Stromal cell of bone marrow (primary cell): ENCODE results near the gene LNPK.
"Not testable (repeated sequence)": the region's sequence is repeated elsewhere in the genome, so short reads cannot be mapped to it uniquely, and the experiment has no call there.

Experiments
- DNase-seq: peaks from one replicate; pipeline ENCODE4 v3.0.0-alpha.2; 2012; ENCODE audit warnings: low read depth

LNPK gene

DNA sequence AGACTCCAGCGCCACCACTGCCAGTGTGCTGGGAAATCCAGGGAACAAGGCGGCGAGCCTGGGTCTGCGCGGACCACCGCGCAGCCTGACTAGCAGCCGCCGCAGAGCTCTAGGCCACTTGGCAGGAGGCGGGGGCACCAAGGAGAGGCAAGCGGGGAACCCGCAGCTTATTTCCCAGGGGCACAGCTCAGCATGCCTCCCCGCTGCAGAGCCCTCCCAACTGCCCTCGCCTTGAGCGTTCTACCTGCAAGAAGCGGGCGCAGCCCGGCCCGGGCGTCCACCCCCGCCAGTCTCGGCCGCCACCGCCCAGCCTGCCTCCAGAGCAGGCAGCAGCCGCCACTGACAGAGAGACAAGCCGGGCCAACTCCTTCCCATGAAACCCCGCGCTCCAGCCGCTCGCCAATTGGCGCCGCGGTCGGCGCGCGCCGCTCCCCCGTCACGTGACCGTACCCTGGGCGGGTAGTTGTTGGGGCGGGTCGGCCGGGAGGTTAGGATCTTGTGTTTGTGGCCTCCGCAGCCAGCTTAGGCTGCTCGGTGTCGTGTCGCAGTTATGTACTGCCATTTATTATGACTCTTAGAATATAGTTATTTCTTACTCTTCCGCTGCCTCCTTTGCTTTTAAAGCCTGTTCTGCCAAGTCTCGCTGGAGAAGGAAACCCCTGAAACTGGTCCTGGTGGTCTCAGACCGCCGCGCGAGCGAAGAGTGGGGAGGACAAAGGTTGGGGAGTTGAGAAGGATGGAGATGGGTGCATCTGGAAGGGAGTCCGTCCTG is at the start of gene LNPK:
LNPK (minus strand) TSS at position 352 of the 772 bp plus-strand sequence. CDS start 6,683 bp downstream, outside the sequence.
- peak; percentile 83 for DNase-seq

- no peak for DNase-seq
Observed at GRCh38 chr2:176039375-176039774, 37.3 kb upstream of the LNPK start.

DNA sequence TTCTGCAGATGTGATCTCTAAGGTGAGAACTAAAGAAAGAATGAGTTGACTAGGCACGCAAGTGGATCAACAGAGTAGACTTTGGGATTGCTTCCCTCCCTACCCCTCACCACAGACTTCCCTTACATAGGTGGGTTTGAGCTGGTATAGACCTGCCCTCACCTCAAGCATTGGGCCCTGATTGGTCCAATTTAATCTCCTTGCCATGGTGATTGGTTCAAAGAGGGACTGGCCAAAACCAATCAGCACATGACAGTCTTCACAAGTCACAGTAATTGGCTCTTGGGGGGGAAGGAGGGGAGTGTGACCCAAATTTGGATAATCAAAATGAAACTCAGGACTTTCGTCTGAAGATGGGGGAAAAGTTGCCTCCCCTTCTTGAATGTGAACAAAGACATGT is 36.6 kb upstream of the LNPK start:
- DNase-seq, result no peak

GRCh38 chr2:176035013-176035691 is 33.1 kb upstream of the LNPK start:
- no peak for DNase-seq

DNA sequence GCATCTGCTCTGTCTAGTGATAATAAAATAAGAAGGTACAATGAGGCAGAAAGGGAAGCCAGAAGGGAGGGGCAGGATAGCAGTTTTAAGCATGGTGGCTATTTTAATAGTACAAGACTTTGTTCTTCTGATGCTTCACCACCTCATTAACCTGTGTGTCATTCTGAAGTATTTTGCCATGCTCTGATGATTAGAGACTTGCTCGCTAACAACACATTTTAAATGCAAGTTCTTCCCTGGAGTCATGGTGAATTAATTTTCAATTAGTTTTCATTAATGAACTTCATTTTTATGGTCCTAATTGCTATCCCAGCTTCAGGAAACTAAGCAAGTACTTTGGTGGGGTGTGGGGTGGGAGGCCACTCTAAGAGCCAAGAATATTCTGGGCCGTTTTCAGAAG is 25.7 kb upstream of the LNPK start:
- no peak for DNase-seq

DNA sequence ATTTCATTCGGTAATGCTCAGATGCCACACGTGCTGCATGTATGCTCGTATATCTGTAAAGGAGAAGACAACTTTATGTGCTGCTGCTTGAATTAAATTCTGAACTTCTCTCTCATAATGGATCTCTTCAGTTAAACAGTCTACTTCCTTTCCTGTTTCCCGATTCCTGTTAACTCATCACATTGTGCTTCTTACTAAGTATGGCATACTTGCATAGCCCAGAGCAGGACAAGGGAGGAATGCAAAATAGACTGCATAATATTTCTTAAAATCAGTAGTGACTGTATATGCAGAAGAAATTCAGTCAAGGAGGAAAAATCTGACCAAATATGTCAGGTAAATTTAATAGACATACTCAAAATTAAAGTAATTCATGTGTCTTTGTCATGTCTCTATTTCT is 23.9 kb upstream of the LNPK start:
- no peak for DNase-seq

GRCh38 chr2:176024083-176024482 is 22.0 kb upstream of the LNPK start:
- no peak for DNase-seq

DNA sequence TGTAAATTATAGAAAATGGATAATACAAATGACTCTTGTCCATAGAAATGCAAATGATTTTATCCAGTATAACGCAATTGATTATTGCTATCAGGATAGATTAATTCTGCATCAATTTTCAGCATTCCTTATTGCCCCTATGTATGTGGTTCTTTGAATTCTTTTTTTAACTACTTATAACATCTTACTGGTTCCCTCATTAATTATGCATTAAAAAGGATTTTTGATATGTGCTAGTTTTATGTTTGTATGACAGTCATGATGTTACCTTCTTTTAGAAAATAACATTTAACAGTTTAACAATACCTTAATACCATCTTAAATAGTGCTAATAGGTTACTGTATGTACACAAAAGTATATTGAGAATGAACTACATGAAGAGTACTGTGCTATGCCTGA is 20.0 kb upstream of the LNPK start:
- no peak for DNase-seq

- no peak for DNase-seq
Observed at GRCh38 chr2:176020400-176020799, 18.3 kb upstream of the LNPK start.

DNA sequence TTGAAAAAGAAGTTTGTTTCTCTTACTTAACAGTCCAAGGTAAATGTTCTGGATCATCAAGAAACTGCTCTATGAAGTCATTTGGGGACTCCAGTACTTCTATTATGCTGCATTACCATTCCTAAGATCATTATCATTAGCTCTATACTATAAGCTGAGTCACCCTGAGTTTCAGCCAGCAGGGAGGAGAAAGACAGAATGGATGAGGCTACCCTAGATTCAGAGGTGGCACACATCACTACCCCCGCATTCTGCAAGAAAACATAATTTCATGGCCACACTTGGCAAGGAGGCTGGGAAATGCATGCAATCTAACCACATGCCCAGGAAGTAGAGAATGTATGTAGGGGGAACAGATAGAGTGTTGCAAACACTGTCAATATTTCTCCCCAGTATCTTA is 16.6 kb upstream of the LNPK start:
- no peak for DNase-seq

DNA sequence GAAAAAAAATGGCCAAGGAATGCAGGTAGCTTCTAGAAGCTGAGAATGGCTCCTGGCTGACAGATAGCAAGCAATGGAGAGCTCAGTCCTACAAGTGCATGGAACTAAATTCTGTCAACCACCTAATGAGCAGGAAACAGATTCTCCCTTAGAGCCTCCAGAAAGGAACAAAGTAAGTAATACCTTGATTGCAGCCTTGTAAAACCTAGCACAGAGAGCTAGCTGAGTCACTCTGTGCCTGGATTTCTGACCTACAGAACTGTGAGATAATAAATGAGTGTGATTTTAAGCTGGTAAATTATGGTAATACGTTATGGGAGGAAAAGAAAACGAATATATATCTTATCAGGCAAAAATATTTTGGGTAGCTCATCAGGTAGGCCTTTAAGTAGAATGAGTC is 7.4 kb upstream of the LNPK start:
- no peak for DNase-seq

- no peak for DNase-seq
Observed at GRCh38 chr2:176004934-176005333, 2.9 kb upstream of the LNPK start.

DNA sequence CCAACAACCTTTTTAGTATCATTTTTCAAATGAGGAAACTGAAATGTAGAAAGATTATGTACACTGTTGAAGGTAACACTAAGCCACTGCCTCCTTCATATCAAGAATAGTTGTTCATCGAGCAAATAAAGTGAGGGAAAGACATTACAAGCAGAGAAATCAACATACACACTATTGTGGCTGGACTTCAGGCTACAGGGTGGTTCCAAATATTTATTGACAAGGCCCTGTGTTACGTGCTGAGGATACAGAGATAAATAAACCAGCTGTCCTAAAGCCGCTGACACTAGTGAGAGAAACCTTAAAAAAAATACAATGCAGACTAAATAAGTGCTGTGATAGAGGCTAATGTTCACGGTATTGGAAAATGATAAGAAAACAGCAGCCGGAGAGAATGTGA is 1.9 kb upstream of the LNPK start:
- DNase-seq, result no peak

GRCh38 chr2:176002688-176003210 is 682 bp upstream of the LNPK start:
- DNase-seq, result peak; percentile 7

- DNase-seq, result peak; percentile 47
Observed at GRCh38 chr2:176001281-176001915, 669 bp downstream of the LNPK start.

DNA sequence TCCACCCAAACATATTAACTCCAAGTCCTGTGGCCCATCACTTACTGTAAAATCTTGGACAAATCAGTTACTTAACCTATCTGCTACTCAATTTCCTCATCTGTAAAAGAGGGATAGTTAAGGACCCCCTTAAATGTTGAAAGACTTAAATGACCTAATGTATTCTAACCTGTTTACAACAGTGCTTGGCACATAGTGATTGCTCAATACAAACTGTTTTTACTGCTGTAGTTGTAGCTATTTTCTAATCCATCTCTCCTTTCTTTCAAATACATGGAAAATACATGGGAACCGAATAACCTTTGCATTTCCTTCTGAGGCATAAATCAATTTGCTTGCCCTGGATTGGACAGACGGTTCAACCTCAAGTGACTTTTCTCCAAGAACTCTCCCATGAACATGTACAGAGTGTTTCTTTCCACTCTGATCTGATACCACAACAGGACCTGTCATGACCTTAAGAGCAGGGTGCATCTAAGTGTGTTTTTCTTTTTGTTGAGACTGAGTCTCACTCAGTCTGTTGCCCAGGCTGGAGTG is 2.7 kb downstream of the LNPK start:
- no peak for DNase-seq

- DNase-seq, result no peak
Observed at GRCh38 chr2:175990099-175990498, 12.0 kb downstream of the LNPK start.

GRCh38 chr2:175987126-175987525 is 14.9 kb downstream of the LNPK start:
- not testable (repeated sequence) for DNase-seq

- DNase-seq, result no peak
Observed at GRCh38 chr2:175984846-175985245, 17.2 kb downstream of the LNPK start.

GRCh38 chr2:175981551-175981950 is 20.5 kb downstream of the LNPK start:
- DNase-seq, result no peak

DNA sequence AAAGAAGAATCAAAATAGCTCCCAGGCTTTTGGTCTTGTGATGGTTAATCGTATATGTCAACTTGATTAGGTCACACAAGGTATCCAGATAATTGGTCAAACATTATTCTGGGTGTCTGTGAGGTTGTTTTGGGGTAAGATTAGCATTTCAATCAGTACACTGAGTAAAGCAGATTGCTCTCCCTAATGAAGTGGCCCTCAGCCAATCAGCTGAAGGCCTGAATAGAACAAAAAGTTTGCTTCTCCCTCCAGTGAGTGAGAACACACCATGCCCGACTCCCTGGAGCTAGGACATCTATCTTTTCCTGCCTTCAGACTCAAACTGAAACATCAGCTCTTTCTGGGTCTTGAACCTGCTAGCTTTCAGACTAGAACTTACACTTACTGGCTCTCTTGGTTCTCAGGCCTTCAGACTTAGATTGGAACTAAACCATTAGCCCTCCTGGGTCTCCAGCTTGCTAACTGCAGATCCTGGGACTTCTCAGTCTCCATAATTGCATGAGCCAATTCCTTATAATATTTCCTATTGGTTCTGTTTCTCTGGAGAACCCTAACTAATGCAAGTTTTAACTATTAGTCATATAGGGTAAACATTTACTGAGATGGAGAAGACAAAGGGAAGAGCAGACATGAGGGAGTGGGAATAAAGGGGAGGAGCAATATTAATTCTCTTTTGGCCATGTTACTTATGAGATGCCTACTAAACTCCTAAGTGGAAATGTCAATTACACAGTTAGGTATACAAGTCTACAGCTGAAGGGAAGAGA is 25.5 kb downstream of the LNPK start:
- peak; percentile 1 for DNase-seq

GRCh38 chr2:175973373-175973772 is 28.7 kb downstream of the LNPK start:
- DNase-seq, result no peak
